Stimulated activated CD4-positive, alpha-beta T cell treated with anti-CD3 and anti-CD28 coated beads, Interleukin-2, amount 100 ng/mL, for 24 hours (primary cell): ENCODE measurements around the gene NPR2.

Source experiments
- DNase-seq, 2 donors: peaks; one replicate each; pipeline ENCODE4 v3.0.0-alpha.2; 2020

The NPR2 gene

GRCh38 chr9:35791297-35791921 is at the start of gene NPR2:
Gene NPR2 (plus strand): TSS chr9:35791591. CDS start chr9:35792409, 818 bp downstream.
- DNase-seq, result no peak

GRCh38 chr9:35741740-35742139 is 49.7 kb upstream of the NPR2 start:
- no peak for DNase-seq

DNA sequence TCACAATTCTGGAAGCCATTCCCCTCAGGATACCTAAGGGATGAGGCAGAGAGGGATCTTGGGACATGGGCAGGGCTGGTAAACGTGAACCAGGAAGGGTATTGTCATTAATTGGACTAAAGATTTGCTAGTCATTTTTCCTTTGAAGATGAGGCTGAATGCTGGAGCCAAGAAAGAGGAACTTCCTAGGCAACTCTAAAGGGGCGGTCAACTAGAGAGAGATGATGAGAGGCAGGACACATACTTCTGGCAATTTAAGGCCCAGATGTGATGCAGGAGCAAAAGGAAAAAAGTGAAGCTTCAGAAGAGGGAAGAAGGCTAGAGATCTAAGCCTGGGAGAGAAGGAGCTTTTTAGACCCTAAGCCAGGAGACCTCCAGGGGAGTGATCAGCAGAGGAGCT is 47.9 kb upstream of the NPR2 start:
- DNase-seq, result no peak

DNA sequence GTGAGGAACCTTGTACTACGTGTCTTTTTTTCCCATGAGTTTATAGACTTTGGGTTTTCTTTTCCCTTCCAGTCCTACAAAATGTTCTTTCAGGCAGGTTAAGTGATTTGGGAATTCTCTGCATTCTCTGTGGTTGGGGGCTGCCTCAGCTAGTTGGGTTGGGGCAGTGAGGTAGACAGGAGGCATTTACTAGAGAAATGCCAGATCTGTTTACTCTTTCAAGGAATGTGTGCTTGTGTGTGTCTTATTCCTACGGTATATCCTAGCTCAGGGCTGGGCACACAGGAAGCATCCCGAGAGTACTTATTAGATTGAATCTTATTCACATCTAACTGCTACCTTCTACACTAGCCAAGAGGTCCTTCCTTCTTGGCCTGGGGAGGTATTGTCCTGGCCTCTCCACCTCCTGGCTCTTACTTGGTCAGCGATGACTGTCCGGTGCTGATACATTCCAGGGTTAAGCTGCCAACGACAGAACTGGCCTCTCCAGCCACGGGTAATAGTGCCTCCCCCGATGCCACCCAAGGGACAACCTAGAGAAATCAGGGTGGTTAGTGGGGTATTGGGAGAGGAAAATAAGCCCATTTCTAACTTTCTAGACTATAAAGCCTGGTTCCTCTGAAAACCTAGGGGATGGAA is 47.4 kb upstream of the NPR2 start:
- no peak for DNase-seq

DNA sequence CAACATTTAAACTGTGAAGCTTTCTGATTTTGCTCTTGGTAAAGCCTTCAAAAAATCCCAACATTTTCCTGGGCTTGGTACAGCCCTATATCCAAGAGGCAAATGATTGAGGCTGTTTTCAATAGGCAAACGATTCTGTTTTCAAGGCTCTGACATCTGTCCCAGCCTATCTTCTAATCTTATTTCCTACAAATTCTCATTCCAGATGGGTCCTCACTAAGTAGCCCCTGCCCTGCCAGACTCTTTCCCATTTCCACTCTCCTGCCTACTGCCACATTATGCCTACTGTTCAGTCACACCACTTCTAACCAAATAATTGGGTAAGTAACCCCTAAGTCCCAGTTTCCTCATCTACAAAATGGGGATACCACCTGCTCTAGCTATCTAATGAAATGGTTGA is 45.8 kb upstream of the NPR2 start:
- no peak for DNase-seq

DNA sequence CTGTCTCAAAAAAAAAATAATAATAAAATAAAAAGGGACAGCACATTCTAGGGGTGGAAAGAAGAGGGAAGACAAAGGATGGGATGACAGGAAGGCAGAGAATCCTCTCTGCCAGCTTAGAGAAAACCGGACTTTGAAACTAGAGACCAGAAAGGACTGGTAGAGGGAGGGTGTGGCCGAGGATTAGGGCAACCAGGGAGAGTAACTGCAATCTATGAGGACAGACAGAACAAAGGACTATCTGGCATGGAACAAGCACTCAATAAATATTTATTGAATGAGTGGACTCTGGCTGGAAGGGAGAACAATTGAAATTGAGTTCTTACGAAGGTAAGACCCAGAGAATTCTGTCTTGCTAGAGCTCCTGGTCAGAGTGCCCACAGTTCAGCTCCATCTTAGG is 44.8 kb upstream of the NPR2 start:
- no peak for DNase-seq

DNA sequence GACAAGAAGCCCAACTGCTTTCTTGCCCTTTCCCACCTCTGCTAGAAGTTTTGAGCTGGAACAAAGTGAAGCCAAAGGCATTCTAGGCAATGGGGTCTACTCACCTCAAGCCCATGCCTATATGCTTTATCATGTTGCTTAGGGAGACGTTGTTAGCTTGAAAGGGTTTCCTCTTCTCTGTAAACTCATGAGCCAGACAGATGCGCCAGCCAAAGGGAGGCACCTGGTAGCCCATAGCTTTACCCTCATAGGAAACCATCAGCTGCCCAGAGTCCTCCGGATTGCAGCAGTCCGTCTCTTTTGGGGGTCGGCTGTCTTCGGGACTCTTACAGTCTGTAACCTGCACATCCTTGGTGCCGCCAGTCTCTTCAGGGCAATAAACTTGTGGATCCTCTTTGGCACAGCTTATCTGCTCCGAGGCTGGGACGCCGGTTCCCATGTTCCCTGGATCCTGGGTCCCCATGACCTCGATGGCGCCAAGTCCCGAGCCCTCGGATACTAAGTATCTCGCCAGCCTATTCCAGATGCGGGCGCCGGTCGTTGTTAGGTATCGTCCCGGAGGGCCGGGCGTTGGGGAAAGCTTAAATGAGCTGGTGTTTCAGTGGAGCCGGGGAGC is 43.0 kb upstream of the NPR2 start:
- no peak for DNase-seq

- peak; percentile 76 to 80 for DNase-seq
These were observed 42.4 kb upstream of the NPR2 start, which contains the start of the genes GBA2 and RGP1 for GRCh38 chr9:35748858-35749514. Gene GBA2 (minus strand): TSS chr9:35749228. CDS start chr9:35748704, 524 bp downstream. Gene RGP1 (plus strand): TSS chr9:35749287. CDS start chr9:35749756, 469 bp downstream.

DNA sequence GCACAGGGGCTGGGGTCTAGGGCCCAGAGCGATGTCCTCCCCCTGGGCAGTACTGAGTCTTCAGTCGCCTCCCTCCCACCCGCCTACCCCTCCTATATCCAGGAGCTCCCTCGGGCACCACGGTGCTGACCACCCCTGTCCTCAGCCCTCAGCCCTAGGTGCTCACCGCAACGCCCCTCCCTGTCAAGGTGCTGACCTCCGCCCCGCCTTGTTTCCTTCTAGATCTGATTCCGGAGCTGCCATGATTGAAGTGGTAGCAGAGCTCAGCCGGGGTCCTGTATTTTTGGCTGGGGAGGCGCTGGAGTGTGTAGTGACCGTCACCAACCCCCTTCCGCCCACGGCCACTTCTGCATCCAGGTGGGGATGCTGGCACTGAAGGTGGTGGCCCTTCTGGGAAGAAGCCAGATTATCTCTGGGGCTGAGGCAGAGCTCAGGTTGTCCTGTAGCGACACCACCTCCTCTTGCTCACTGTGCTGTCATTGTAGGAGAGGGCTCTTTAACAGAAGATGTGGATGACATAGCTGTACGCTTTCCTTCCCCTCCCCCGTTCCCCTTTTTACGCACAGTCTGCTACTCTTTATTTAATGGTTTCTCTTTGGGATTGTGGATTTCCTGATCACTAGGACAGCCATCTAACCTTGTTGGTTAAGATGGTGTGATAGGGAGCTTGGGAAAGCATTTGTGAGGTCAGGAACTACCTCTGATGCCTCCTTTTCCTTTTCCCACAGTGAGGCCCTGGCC is 41.7 kb upstream of the NPR2 start:
- DNase-seq, result peak; percentile 48 to 55

GRCh38 chr9:35750256-35750531 is 41.2 kb upstream of the NPR2 start:
- no peak for DNase-seq

GRCh38 chr9:35753466-35753865 is 37.9 kb upstream of the NPR2 start:
- no peak for DNase-seq

DNA sequence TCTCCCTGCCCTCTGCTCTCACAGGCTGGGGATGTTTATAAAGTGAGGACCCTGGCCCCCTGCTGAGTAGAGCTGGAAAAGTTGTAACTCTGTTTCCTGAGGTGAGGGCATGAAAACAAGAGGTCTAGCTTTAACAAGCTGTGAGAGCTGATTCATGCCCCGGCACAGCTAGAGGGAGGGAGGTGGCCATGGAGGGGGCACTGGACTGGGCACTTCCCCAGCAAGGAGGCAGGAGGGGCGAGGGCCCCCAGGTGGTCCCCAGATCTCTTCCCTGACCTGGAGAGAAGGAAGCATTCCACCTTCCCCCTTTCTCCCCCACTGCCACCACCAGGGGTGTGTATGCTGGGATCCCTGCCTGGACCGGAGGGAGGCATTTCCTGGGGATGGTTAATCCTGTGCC is 37.1 kb upstream of the NPR2 start, which contains the start of gene MSMP:
TSS of gene MSMP (minus strand) at position 13 of the 400 bp plus-strand sequence. CDS start 147 bp downstream, outside the sequence.
- no peak for DNase-seq

- DNase-seq, result no peak
These were observed 36.3 kb upstream of the NPR2 start for GRCh38 chr9:35755071-35755470.

DNA sequence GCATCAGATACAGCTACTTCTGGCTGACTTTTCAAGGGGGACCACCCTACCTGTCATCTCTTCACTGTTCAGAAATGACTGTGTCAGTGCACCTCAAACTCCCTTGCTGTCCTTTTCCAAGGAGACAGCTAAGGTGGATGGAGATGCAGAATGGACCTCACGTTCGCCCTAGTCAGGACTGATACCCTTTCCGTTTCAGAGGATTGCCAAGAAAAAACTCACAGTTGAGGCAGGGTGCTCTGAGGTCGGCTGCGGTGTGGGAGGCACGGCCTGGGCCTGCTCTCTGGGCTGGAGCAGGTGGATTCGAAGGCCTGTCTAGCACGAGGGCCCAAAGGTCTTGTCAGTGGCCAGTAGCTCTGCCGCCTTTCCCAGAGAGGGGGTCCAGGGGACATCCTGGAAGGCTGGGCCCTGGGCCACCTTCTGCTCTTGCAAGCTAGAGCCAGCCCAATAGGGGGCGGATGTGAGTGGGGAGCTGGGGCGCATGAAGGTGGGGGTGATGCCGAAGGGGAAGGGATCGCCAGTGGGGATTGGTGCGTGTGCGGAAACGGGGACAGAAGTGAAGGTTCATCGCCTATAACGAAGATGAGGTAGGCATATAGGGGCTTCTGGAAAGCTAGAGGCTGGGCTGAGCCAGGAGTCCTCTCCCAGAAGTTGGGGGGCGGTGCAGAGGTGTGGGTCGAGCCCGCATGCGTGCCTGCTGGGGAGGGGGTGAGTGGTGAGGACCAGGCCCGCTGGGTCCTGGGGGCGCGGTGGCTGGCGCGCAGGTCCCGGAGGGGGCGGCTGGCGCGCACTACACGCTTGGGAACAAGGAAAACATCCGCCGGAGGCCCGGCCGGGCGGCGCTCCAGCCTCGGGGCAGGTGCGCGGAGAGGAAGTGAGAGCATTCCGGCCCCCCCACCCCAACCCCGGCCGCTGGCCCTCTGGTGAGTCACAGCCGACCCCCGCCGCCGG is 34.8 kb upstream of the NPR2 start:
- DNase-seq, result peak; percentile 87 to 88

DNA sequence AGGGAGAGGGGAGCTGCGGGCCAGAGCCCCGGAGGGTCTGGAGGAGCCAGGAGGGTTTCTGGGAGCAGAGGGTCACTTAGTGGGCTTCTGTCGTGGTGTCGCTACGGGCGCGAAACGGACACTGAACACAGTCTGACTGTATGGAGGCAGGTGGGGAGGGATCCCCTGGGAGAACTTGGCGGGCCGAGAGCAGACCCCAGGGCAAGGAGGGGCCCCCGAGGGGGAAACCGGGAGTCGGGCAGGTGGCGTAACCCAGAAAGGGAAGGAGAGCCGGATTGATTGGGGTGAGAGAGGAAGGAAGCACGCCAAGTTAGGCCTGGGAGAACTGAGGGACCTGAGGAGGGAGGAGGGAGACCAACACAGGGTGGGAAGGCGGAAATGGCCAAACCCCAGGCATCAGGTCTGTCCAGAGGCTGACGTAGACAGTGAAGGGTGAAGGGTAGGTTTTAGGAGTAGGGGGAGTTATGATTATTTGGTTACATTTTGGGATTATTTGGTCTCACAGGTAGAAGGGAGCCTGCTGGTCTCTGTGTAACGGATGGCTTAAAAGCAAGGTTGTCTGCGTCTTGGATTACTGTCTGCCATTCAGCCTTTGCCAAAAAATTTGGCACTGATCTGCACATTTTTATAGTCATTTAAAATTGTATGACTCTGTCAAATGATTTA is 34.0 kb upstream of the NPR2 start:
- peak; percentile 30 to 43 for DNase-seq

DNA sequence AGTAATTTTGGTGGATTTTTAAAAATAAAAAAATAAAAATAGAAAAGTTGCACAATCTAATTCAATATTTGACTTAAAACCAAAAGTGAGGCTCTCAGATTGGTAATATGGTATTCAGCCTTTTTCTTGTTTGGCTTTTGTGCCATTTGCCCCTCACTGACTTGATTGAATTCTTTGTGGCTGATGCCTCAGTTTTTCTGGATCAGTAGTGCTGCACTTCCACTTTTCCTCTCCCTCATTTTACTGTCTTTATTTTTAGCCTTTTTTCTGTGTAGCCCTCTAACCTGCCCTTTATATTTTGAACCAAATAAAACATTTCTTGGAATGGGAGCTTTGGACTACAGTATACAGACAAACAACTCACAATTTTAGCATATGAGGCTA is 33.5 kb upstream of the NPR2 start:
- DNase-seq, result no peak

DNA sequence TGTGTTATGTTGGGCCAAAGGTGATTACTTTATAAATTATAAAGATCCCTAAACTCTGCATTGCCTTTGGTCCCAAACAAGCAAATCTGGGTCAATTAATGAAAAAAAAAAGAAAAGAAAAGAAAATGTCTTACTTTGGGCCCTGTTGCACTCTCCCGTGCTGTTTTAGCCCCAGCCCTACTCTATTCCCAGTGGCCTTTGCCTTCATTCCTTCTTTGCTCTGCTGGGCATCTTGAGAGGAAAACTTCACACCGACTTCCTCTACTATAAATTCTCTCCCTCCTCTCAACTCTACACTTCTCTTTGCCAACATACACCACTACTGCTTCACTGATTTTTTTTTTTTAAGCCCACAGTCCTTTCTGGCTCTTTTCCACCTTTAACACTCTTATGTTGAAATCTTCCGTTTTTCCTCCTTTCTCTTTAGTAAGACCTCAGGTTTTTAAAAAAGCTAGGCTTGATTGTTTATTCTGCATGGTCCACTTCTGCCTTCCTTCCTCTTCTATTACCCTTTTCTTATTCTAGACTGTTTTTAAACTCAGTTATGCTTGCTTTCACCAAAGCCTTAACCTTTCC is 32.8 kb upstream of the NPR2 start:
- no peak for DNase-seq

DNA sequence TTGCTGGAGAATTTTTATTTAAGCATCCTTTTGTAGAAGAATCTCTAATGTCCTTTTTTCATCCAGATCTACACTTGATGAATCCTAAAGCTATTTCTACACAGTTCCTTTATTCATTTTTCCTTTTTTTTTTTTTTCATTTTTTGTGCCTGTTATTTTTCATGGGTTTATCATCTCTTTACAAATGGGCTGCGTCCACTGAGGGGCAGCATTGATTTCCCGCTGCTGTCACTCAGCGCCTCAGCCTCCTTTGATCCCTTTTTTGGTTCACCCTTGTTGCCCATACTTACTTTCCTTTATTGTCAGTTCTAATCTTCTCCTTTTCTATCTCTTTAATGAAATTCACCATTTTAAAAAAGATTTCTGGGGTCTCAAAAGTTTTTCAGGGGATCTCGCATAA is 31.6 kb upstream of the NPR2 start:
- DNase-seq, result no peak

- no peak for DNase-seq
These were observed 30.7 kb upstream of the NPR2 start for GRCh38 chr9:35760651-35761050.

- DNase-seq, result no peak
These were observed 28.2 kb upstream of the NPR2 start for GRCh38 chr9:35763181-35763580.

DNA sequence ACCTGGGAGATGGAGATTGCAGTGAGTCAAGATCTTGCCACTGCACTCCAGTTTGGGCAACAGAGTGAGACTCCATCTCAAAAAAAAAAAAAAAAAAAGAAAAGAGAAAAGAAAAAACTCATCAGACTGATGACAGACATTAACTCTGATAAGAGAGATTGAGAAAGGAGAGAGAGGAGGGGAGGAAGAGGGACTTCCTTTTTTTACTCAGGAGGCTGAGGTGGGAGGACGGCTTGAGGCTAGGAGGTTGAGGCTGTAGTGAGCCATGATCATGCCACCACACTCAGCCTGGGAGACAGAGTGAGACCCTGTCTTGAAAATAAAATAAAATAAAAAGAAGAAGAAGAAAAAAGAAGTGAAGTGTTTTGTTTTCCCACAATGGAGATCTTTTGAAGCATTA is 27.6 kb upstream of the NPR2 start:
- DNase-seq, result no peak
